ENCODE results near the gene EXOSC2.

EXOSC2 gene

GRCh38 chr9:130735566-130735965 lies 42.0 kb downstream of the EXOSC2 start:
- TF ChIP-seq, protein P1, sequence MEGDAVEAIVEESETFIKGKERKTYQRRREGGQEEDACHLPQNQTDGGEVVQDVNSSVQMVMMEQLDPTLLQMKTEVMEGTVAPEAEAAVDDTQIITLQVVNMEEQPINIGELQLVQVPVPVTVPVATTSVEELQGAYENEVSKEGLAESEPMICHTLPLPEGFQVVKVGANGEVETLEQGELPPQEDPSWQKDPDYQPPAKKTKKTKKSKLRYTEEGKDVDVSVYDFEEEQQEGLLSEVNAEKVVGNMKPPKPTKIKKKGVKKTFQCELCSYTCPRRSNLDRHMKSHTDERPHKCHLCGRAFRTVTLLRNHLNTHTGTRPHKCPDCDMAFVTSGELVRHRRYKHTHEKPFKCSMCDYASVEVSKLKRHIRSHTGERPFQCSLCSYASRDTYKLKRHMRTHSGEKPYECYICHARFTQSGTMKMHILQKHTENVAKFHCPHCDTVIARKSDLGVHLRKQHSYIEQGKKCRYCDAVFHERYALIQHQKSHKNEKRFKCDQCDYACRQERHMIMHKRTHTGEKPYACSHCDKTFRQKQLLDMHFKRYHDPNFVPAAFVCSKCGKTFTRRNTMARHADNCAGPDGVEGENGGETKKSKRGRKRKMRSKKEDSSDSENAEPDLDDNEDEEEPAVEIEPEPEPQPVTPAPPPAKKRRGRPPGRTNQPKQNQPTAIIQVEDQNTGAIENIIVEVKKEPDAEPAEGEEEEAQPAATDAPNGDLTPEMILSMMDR (IDR thresholded peaks at IDR 0.05; ENCODE audit: insufficient read depth, low read depth, low read length, missing control alignments) = no peak
- no peak overlapping the region for H3K4me3 ChIP-seq (ENCODE audit: low read length)
- DNase-seq (ENCODE audit: low read depth) = no peak

DNA sequence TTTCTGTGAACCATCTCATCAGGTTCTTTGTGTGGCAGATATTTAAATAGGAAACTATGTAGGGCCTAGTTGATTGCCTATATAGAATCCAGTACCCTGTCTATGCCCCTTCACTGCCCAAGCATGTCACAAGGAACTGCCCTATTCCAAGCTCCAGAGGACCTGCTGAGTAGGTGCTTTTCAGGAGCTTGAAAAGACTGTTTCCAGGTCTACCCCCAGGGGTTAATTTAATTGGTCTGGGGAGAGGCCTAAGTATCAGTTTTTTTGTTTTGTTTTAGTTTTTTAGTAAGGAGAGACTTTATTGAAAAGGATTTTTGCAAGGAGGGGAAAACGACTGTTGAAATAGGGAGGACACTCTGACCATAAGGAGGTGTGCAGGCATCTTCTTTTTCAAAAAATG lies 43.3 kb downstream of the EXOSC2 start:
- TF ChIP-seq, protein P1 (IDR thresholded peaks at IDR 0.05; ENCODE audit: insufficient read depth, low read depth, low read length, missing control alignments) = no peak
- H3K4me3 ChIP-seq (ENCODE audit: low read length) = no peak overlapping the region

DNA sequence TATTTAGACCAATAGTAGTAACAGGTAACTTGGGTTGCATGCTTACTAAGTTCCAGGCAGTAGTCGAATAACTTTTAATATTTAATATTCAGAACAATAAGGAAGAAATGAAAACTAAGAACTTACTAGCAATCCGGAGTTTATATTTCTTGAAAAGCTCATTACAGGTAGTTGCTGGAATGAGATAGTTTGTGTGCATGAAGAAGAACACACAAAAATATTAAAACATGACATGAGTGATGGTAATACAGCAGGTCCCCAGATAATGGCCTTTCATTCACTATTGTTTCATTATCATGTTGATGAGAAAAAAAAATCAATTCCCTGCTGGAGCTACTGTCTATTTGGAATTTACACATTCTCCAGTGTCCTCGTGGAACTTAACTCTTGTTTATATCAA lies 44.7 kb downstream of the EXOSC2 start:
- no peak for DNase-seq (ENCODE audit: low read depth)
- TF ChIP-seq, protein P1 (IDR thresholded peaks at IDR 0.05; ENCODE audit: insufficient read depth, low read depth, low read length, missing control alignments) = no peak
- no peak overlapping the region for H3K4me3 ChIP-seq (ENCODE audit: low read length)

More for the DNA sequence above, 43.3 kb downstream of the EXOSC2 start:
- no peak for DNase-seq (ENCODE audit: low read depth)

GRCh38 chr9:130739081-130739480 lies 45.5 kb downstream of the EXOSC2 start:
- H3K4me3 ChIP-seq (ENCODE audit: low read length) = no peak overlapping the region
- TF ChIP-seq, protein P1 (IDR thresholded peaks at IDR 0.05; ENCODE audit: insufficient read depth, low read depth, low read length, missing control alignments) = no peak
- no peak for DNase-seq (ENCODE audit: low read depth)

DNA sequence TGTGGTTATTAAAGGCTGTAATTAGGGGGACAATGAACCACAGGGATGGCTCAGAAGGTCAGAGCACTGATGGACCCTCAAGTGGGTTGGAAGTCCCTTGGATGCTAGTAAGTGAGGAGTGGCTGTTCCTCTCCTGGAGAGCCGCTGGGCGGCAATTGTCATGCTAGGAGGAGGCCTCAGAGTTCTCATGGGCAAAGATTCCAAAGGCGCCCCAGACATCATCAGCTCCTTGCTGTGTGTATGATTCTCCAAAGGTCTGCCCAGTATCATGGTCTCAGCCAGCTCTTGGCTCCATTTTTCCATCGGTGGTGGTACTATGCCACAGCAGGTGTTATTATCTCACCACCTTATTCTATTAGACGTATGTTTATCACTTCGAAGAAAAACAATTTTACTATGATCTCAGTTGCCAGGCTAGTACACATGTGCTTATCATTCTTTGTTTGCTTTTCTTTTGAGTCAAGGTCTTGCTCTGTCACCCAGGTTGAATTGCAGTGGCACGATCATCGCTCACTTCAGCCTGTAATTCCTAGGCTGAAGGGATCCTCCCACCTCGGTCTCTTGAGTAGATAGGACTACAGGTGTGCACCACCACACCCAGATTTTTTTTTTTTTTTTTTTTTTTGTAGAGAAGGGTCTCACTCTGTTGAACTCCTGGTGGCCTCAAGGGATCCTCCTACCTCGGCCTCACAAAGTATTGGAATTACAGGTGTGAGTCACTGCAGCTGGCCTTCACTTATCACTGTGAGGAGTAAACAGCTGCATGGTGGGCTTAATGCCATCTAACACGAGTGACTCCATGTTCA lies 46.8 kb downstream of the EXOSC2 start:
- no peak for DNase-seq (ENCODE audit: low read depth)
- TF ChIP-seq, protein P1 (IDR thresholded peaks at IDR 0.05; ENCODE audit: insufficient read depth, low read depth, low read length, missing control alignments) = no peak
- no peak overlapping the region for H3K4me3 ChIP-seq (ENCODE audit: low read length)

- no peak for DNase-seq (ENCODE audit: low read depth)
- H3K4me3 ChIP-seq (ENCODE audit: low read length) = no peak overlapping the region
- TF ChIP-seq, protein P1 (IDR thresholded peaks at IDR 0.05; ENCODE audit: insufficient read depth, low read depth, low read length, missing control alignments) = no peak
Observed at GRCh38 chr9:130741024-130741305, 47.4 kb downstream of the EXOSC2 start.
